Airway epithelial cell (primary cell): ENCODE data around the gene HPX. TPM values are rescaled to one million over a fixed set of nuclear protein-coding genes. Genes with fewer than 3 reads are reported as not detected.

ENCODE experiments used
- total RNA-seq: library from RNA; depleted of rRNA; stranded (reverse); fragments of >200 nt; gene quantifications from 2 replicates; pipeline ENCODE4 v1.2.3, GENCODE V29; 2015

Gene HPX
- 0.28 TPM in 1 of 2 replicates, not detected in the other for total RNA-seq

DNA sequence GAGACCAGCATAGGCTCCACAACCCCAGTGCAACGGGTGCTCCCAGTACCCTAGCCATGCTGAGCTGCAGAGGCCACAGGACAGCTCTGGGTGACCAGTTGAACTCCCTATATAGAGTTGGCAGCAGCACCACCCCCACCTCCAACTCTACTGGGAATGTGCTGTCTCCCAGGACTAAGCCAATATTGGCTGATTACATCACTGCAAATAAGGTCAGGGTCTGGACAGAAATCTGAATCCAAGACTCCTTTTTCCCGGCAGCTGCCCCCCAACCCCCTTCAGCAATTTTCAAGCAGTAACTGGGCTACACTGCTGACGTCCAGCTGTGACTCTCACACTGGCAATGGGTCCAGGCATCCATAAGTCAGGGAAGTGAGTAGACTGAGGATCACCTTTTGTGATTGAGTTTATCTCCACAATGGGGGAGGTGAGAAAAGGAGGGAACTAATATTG lies at the start of gene HPX:
TSS of gene HPX (minus strand) at position 82 of the 453 bp plus-strand sequence. CDS start at position 58, 24 bp downstream.

GRCh38 chr11:6481012-6481923 lies 40.5 kb upstream of the HPX start, which contains the start of the genes ARFIP2 and TIMM10B:
Gene ARFIP2, minus strand, starts transcription at chr11:6481331. Its CDS starts 910 bp downstream, at chr11:6480421.
Gene TIMM10B, plus strand, starts transcription at chr11:6481501. Its CDS starts 16 bp downstream, at chr11:6481517.

DNA sequence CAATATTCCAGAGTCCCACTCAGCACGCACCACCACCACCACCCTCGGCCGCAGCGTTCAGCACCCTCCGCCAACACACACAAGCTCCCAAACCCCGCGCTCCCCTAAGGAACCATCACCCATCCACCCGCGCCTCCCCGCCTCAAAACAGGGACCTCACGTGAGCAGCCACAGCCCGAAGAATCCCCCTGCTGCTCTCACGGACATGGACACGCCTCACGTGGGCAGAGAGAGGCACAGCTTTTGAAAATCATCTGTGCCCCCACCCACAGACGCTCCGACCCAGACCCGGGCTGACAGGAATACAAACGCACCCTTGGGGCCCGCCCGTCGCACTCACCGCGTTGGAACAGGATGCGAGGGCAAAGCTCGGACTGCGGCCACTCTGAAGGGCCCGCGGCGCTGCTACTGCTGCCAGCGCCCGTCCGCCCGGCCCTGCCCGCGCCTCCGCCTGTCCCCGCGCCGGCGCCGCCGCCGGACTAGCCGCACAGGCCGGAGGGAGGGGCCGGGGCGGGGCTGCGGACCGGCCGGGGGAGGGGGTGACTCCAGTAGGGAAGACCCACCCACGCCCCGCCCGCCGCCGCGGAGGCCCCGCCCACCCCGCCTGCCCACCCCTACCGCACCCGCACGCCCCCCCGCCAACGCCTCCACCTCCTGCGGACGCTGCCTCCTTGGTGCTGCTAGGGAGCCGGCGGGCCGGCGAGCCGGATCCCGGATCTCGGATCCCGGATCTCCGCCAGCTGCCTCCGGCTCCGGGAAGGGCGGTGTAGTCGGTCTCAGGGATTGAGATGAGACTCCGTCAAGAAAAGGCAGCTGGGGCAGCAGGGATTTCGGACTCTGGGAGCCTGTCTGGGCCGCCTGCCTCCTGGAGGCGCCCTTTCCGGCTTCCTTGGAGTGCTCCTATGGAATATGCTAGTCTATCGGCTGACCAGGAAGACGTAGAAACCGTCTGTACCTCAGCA lies 32.9 kb upstream of the HPX start, which contains the start of gene TRIM3:
TSS of gene TRIM3 (minus strand) at position 491 of the 962 bp plus-strand sequence. CDS start 8,246 bp downstream, outside the sequence.

GRCh38 chr11:6419009-6419631 lies 21.7 kb downstream of the HPX start, which contains the start of gene APBB1:
Gene APBB1, minus strand, starts transcription at chr11:6419094. Its CDS starts 7,747 bp downstream, at chr11:6411347.

DNA sequence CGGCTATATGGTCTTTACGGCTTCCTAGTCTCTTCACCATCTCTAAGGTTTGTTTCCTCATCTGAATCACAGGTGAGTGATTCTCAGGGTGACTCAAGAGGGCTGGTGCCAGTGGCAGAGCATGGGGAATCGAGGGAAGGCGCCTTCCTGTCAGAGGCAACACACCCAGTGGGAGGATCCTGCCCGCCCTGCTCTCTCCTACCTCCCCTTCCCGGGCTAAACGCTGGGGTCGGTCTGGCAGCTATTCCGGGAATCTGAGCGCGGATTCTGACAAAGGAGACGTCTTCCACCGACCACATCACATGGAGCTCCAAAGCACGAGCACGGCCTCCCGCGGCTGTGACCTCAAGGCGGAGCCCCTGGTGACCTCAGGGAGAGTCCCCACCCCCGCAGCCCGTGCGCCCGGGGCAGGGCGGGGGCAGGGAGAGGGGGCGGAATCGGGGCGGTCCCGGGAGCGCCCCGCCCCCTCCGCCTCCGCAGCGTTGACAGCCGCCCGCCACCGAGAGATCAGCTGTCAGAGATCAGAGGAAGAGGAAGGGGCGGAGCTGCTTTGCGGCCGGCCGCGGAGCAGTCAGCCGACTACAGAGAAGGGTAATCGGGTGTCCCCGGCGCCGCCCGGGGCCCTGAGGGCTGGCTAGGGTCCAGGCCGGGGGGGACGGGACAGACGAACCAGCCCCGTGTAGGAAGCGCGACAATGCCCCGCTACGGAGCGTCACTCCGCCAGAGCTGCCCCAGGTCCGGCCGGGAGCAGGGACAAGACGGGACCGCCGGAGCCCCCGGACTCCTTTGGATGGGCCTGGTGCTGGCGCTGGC lies 50.7 kb downstream of the HPX start, which contains the start of gene SMPD1:
TSS of gene SMPD1 (plus strand) at position 570 of the 813 bp plus-strand sequence. CDS start at position 695, 125 bp downstream.

Other genes starting within 250 kb of the HPX start
- not detected in 2 replicates for gene OR52W1, start 241.8 kb downstream of the HPX start, total RNA-seq
- not detected in 2 replicates for gene C11orf42, start 235.4 kb downstream of the HPX start, total RNA-seq
- 16.5 and 26.7 TPM in 2 replicates for gene FHIP1B, start 206.4 kb downstream of the HPX start, total RNA-seq
- not detected in 2 replicates for gene CNGA4, start 201.9 kb downstream of the HPX start, total RNA-seq
- gene CCKBR, start 181.1 kb downstream of the HPX start, total RNA-seq = not detected in 2 replicates
- 187 and 202 TPM in 2 replicates for gene CAVIN3, start 120.5 kb downstream of the HPX start, total RNA-seq
- gene SMPD1, start 50.5 kb downstream of the HPX start, total RNA-seq = 8.1 and 9.6 TPM in 2 replicates
- gene APBB1, start 21.9 kb downstream of the HPX start, total RNA-seq = 2.3 and 3.3 TPM in 2 replicates
- gene TRIM3, start 33.0 kb upstream of the HPX start, total RNA-seq = 9.6 and 11.0 TPM in 2 replicates
- gene ARFIP2, start 40.3 kb upstream of the HPX start, total RNA-seq = 55.6 and 60.4 TPM in 2 replicates
- 25.0 and 37.7 TPM in 2 replicates for gene TIMM10B, start 40.5 kb upstream of the HPX start, total RNA-seq
- gene DNHD1, start 56.3 kb upstream of the HPX start, total RNA-seq = 1.1 and 2.0 TPM in 2 replicates
- 15.3 and 15.9 TPM in 2 replicates for gene RRP8, start 162.6 kb upstream of the HPX start, total RNA-seq
- 63.5 and 73.3 TPM in 2 replicates for gene ILK, start 162.8 kb upstream of the HPX start, total RNA-seq
- gene TAF10, start 171.2 kb upstream of the HPX start, total RNA-seq = 66.9 and 85.6 TPM in 2 replicates
- gene TPP1, start 178.4 kb upstream of the HPX start, total RNA-seq = 11.3 and 20.7 TPM in 2 replicates
- 0.09 and 0.21 TPM in 2 replicates for gene DCHS1, start 214.8 kb upstream of the HPX start, total RNA-seq
- 53.6 and 58.1 TPM in 2 replicates for gene MRPL17, start 242.4 kb upstream of the HPX start, total RNA-seq